ENCODE data around the gene MKS1.

DNA sequence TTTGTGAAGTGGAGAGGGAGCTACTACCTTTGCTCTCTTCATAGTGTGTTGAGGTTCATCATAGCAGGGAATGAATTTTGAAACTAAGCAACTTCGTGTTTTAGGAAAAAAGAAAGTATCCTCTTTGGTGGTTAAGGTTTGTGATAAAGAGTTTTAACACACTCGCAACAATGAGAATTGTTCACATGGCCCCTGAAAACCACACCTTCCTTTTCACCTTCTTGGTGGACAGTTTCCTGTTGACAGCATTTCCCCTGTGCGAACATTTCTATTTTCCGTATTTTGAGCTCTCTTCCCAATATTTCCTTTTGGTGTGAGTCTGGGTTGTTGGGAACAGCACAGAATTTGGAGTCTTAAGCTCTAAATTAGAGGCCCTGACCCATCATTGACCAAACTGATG, 48.4 kb downstream of the MKS1 start:
- TF ChIP-seq CTCF (IDR thresholded peaks at IDR 0.05) (no peak), EP300 (IDR thresholded peaks at IDR 0.05) (no peak), POLR2A (IDR thresholded peaks at IDR 0.05) (no peak), POLR2AphosphoS5 (IDR thresholded peaks at IDR 0.05) (no peak)
